ENCODE data around the gene RPTOR. TPM values are rescaled to one million over a fixed set of nuclear protein-coding genes. Genes with fewer than 3 reads are reported as not detected.

Gene RPTOR
- total RNA-seq, 1 experiment from 2014 or later = 30.6 TPM

DNA sequence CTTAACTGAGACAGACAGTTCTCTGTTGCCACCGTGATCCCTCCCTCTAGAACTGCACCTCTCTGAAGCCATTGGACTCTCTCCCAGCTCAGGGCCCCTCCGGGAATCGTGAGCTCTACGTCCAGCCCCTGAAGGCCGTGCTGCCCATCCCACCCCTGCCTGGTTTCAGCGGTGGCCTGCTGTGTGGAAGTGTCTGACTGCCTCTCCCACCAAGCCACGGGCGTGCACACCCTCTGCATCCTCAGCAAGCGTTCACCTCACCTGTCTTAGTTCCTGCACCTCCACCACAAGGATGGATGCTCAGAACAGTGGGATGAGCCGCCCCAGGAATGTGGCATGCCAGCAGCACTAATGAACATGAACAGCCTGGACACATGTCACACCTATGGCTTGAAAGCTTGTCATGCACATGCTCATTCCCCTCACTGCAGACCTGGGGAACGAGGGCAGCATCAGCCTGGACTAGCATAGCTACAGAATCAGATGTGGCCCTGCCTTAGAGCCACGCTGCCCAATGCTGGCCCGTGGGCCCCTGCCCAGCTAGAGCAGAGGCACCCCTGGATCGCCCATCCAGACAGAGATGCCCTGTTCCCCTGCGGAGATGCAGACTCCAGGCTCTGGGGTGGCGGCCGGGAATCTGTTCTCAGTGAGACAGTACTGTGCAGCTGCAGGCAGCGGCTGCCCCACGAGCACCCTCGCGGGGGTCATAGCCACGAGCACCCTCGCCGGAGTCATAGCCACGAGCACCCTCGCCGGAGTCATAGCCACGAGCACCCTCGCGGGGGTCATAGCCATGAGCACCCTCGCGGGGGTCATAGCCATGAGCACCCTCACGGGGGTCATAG is 373.3 kb downstream of the RPTOR start:
- no peak overlapping the region for H3K27ac ChIP-seq (ENCODE audit: low read length)
- H3K79me2 ChIP-seq (ENCODE audit: low read length) = no peaks in the 10 kb centered on the region
- DNase-seq = no peak
- 0 out of 2 replicates have a peak, but pooled peaks cover under 1% of the 10 kb centered on the region for H3K36me3 ChIP-seq (ENCODE audit: insufficient read depth, low read length)
- H2AFZ ChIP-seq (ENCODE audit: low read length) = no peak overlapping the region
- no peak overlapping the region for H3K4me3 ChIP-seq (ENCODE audit: low read length)
- no peak overlapping the region for H3K4me2 ChIP-seq (ENCODE audit: low read depth, low read length, poor library complexity, severe bottlenecking)
- H3K9me2 ChIP-seq (replicated peaks; ENCODE audit: insufficient read depth, low read length) = no peaks in the 10 kb centered on the region
- no peaks in the 10 kb centered on the region for H4K20me1 ChIP-seq (ENCODE audit: insufficient read depth, low read depth, low read length)
- no peak overlapping the region for H3K9ac ChIP-seq (ENCODE audit: low read length)
- peaks cover 17% of the 10 kb centered on the region for H3K4me1 ChIP-seq (ENCODE audit: low read length)
- no peaks in the 10 kb centered on the region for H3K27me3 ChIP-seq (ENCODE audit: low read length)
- H3K9me3 ChIP-seq (ENCODE audit: low read length) = no peaks in the 10 kb centered on the region

DNA sequence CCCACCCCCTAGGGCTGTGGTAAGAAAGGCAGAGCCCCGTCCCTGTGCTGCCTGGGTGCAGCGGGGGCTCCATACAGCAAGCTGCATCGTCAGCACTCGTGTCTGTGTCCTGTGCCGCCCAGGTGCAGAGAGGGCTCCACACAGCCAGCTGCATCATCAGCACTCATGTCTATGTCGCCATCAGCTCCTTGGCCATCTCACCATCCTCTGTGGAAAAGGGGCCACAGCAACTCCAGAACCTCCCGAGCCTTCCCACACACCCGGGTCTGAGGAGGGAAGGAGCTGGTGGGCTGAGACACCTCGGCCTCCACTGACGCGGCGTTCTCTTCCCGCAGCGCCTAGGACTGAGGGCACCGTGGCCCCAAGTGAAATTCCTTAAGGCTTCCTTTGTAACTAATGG is 374.1 kb downstream of the RPTOR start:
- Histone ChIP-seq H3K36me3 (ENCODE audit: insufficient read depth, low read length) (no peaks in the 10 kb centered on the region), H4K20me1 (ENCODE audit: insufficient read depth, low read depth, low read length) (no peaks in the 10 kb centered on the region)
- DNase-seq = no peak

DNA sequence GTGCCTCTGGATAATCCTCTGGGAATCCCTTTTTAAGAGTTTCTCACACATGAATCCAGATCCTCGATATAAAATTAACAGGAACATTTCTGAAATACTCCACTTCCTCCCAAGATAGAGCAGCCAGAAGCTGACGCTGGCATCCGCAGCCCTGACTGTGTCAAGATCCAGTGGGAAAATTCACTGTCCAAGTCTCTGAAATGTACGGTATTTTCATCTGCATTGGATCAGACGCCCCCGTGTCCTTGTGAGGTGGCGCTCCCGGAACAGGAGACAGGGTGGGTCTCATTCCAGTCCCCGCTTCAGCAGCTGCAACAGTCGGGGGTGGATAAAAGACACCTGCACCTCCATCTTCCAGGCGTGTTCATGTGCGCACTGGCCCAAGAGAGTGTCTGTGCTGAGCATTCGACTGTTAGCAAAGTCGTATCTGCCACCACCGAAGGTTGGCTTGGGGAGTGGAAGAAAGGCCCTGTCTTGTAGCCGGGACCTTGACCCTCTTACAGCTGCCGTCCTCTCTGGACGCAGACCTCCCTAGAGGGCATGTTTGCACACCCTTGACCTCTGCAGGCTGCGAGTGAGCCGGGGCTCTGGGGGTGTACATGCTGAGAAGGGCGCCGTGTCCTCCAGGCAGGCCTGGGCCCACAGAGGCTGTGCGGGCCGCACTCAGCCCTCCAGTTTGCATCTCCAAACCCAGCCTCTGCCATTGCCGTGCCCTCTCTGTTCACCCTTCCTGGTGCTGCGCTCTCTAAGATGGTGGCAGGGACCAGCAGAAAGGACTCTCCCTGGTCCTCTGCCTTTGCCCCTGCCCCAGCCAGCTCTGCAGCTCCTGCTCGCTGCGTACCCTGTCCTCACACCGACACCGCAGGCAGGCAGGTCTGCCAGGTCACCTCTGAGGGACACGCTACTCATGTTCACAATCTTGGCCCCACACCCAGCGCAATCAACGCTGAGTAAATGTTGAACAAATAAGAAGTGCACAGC is 375.0 kb downstream of the RPTOR start:
- Histone ChIP-seq H3K9me3 (ENCODE audit: low read length) (no peaks in the 10 kb centered on the region), H3K27ac (ENCODE audit: low read length) (no peak overlapping the region), H3K4me1 (ENCODE audit: low read length) (peaks cover under 1% of the 10 kb centered on the region; the same call in 1 of the 2 replicates), H2AFZ (ENCODE audit: low read length) (no peak overlapping the region), H3K79me2 (ENCODE audit: low read length) (no peaks in the 10 kb centered on the region), H4K20me1 (ENCODE audit: insufficient read depth, low read depth, low read length) (no peaks in the 10 kb centered on the region), H3K9ac (ENCODE audit: low read length) (no peak overlapping the region), H3K36me3 (ENCODE audit: insufficient read depth, low read length) (no peaks in the 10 kb centered on the region), H3K9me2 (replicated peaks; ENCODE audit: insufficient read depth, low read length) (no peaks in the 10 kb centered on the region), H3K4me2 (ENCODE audit: low read depth, low read length, poor library complexity, severe bottlenecking) (no peak overlapping the region), H3K4me3 (ENCODE audit: low read length) (no peak overlapping the region), H3K27me3 (ENCODE audit: low read length) (no peaks in the 10 kb centered on the region)
- no peak for DNase-seq

More for the DNA sequence above, 374.1 kb downstream of the RPTOR start:
- H3K4me3 ChIP-seq (ENCODE audit: low read length) = no peak overlapping the region
- H3K9ac ChIP-seq (ENCODE audit: low read length) = no peak overlapping the region
- no peak overlapping the region for H3K4me2 ChIP-seq (ENCODE audit: low read depth, low read length, poor library complexity, severe bottlenecking)
- H3K27me3 ChIP-seq (ENCODE audit: low read length) = no peaks in the 10 kb centered on the region
- H2AFZ ChIP-seq (ENCODE audit: low read length) = no peak overlapping the region
- H3K27ac ChIP-seq (ENCODE audit: low read length) = no peak overlapping the region
- H3K9me2 ChIP-seq (replicated peaks; ENCODE audit: insufficient read depth, low read length) = no peaks in the 10 kb centered on the region
- no peaks in the 10 kb centered on the region for H3K9me3 ChIP-seq (ENCODE audit: low read length)
- H3K79me2 ChIP-seq (ENCODE audit: low read length) = no peaks in the 10 kb centered on the region
- H3K4me1 ChIP-seq (ENCODE audit: low read length) = peaks cover 9% of the 10 kb centered on the region

DNA sequence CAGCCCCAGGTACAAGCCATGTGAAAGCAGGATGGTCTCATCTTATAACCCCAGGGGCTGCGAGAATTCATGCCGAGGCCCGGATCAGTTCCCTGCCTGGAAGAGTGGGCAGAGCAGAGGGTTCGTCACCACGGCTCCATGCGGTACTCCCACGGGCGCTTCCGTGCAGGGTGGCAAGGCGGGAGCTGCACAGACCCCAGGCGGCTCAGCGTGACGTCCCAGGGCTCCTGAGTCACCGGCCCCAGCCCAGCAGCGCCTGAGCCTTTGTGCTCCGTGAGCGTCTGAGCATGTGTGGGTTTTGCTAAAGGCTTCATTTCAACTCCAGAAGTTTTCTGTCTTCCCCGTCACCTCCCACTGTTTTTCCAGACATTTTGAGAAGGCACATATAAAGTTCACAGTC is 375.8 kb downstream of the RPTOR start:
- H3K4me1 ChIP-seq (ENCODE audit: low read length) = no peaks in the 10 kb centered on the region
- DNase-seq = no peak
- H3K4me3 ChIP-seq (ENCODE audit: low read length) = no peak overlapping the region
- H3K9ac ChIP-seq (ENCODE audit: low read length) = no peak overlapping the region
- H2AFZ ChIP-seq (ENCODE audit: low read length) = no peak overlapping the region
- H3K27ac ChIP-seq (ENCODE audit: low read length) = no peak overlapping the region
- H3K9me2 ChIP-seq (replicated peaks; ENCODE audit: insufficient read depth, low read length) = no peaks in the 10 kb centered on the region
- no peaks in the 10 kb centered on the region for H3K9me3 ChIP-seq (ENCODE audit: low read length)
- H4K20me1 ChIP-seq (ENCODE audit: insufficient read depth, low read depth, low read length) = no peaks in the 10 kb centered on the region
- no peaks in the 10 kb centered on the region for H3K36me3 ChIP-seq (ENCODE audit: insufficient read depth, low read length)
- no peaks in the 10 kb centered on the region for H3K27me3 ChIP-seq (ENCODE audit: low read length)
- H3K79me2 ChIP-seq (ENCODE audit: low read length) = no peaks in the 10 kb centered on the region
- no peak overlapping the region for H3K4me2 ChIP-seq (ENCODE audit: low read depth, low read length, poor library complexity, severe bottlenecking)

DNA sequence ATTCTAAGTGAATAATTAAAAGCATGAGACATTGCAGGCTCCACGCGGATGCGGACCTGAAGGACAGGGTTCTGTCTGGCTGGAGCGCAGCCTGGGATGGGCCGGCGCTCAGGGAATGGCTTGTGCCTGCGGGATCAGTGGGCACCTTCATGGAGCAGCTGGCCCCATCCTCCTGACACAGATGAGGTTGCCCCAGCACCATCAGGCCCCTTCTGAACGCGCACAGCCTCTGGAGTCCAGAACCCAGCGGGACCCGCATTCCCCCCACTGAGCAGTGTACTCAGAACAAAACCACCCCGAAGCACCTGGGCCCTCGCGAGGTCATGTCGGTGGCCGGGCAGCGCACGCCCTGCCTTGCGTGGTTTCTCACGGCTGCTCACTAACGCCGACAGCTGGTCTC is 376.5 kb downstream of the RPTOR start:
- H2AFZ ChIP-seq (ENCODE audit: low read length) = no peak overlapping the region
- H3K27ac ChIP-seq (ENCODE audit: low read length) = no peak overlapping the region
- H3K4me2 ChIP-seq (ENCODE audit: low read depth, low read length, poor library complexity, severe bottlenecking) = no peak overlapping the region
- no peaks in the 10 kb centered on the region for H4K20me1 ChIP-seq (ENCODE audit: insufficient read depth, low read depth, low read length)
- H3K4me3 ChIP-seq (ENCODE audit: low read length) = no peak overlapping the region
- no peak overlapping the region for H3K9ac ChIP-seq (ENCODE audit: low read length)
- no peak for DNase-seq
- no peaks in the 10 kb centered on the region for H3K4me1 ChIP-seq (ENCODE audit: low read length)
- no peaks in the 10 kb centered on the region for H3K9me3 ChIP-seq (ENCODE audit: low read length)
- no peaks in the 10 kb centered on the region for H3K9me2 ChIP-seq (replicated peaks; ENCODE audit: insufficient read depth, low read length)
- no peaks in the 10 kb centered on the region for H3K79me2 ChIP-seq (ENCODE audit: low read length)
- H3K27me3 ChIP-seq (ENCODE audit: low read length) = no peaks in the 10 kb centered on the region
- H3K36me3 ChIP-seq (ENCODE audit: insufficient read depth, low read length) = no peaks in the 10 kb centered on the region

GRCh38 chr17:80921741-80922579 is 377.3 kb downstream of the RPTOR start:
- Histone ChIP-seq H3K9ac (ENCODE audit: low read length) (no peak overlapping the region), H4K20me1 (ENCODE audit: insufficient read depth, low read depth, low read length) (no peaks in the 10 kb centered on the region), H3K79me2 (ENCODE audit: low read length) (no peaks in the 10 kb centered on the region), H3K36me3 (ENCODE audit: insufficient read depth, low read length) (no peaks in the 10 kb centered on the region), H3K4me3 (ENCODE audit: low read length) (no peak overlapping the region), H2AFZ (ENCODE audit: low read length) (no peak overlapping the region), H3K4me2 (ENCODE audit: low read depth, low read length, poor library complexity, severe bottlenecking) (no peak overlapping the region), H3K27ac (ENCODE audit: low read length) (no peak overlapping the region), H3K9me3 (ENCODE audit: low read length) (no peaks in the 10 kb centered on the region), H3K27me3 (ENCODE audit: low read length) (no peaks in the 10 kb centered on the region), H3K9me2 (replicated peaks; ENCODE audit: insufficient read depth, low read length) (no peaks in the 10 kb centered on the region), H3K4me1 (ENCODE audit: low read length) (no peaks in the 10 kb centered on the region)
- DNase-seq = no peak

- H3K27me3 ChIP-seq (ENCODE audit: low read length) = no peaks in the 10 kb centered on the region
- no peaks in the 10 kb centered on the region for H3K79me2 ChIP-seq (ENCODE audit: low read length)
- no peak overlapping the region for H3K9ac ChIP-seq (ENCODE audit: low read length)
- no peaks in the 10 kb centered on the region for H3K9me3 ChIP-seq (ENCODE audit: low read length)
- H3K4me2 ChIP-seq (ENCODE audit: low read depth, low read length, poor library complexity, severe bottlenecking) = no peak overlapping the region
- H3K4me3 ChIP-seq (ENCODE audit: low read length) = no peak overlapping the region
- H3K27ac ChIP-seq (ENCODE audit: low read length) = no peak overlapping the region
- no peaks in the 10 kb centered on the region for H3K36me3 ChIP-seq (ENCODE audit: insufficient read depth, low read length)
- H2AFZ ChIP-seq (ENCODE audit: low read length) = no peak overlapping the region
- no peaks in the 10 kb centered on the region for H3K9me2 ChIP-seq (replicated peaks; ENCODE audit: insufficient read depth, low read length)
- H4K20me1 ChIP-seq (ENCODE audit: insufficient read depth, low read depth, low read length) = no peaks in the 10 kb centered on the region
- H3K4me1 ChIP-seq (ENCODE audit: low read length) = no peaks in the 10 kb centered on the region
- no peak for DNase-seq
Observed at GRCh38 chr17:80922580-80923160, 378.0 kb downstream of the RPTOR start.

All from Karpas-422 (cell line).